SK-N-MC (cell line): Measurements from ENCODE around the gene CRB1.
A peak's percentile ranks its signal among the peaks of the same experiment; 100 is the strongest.

Source experiments
- DNase-seq: peaks from one replicate; pipeline ENCODE4 v3.0.0-alpha.2; 2011; ENCODE audit warnings: low read depth, low spot score
- H3K27ac ChIP-seq: fragments of 200-600 bp; sonication (generic); 2 replicates; pipeline ENCODE4 v1.5.1; 2016; ENCODE audit warnings: mixed run types
- H3K36me3 ChIP-seq: fragments of 200-600 bp; sonication (generic); 2 replicates; pipeline ENCODE4 v1.6.1; 2017; ENCODE audit warnings: antibody characterized with exemption, low read length, mixed read lengths; ENCODE audit not compliant: insufficient read depth
- H3K4me3 ChIP-seq: fragments of 200-600 bp; sonication (generic); 2 replicates; pipeline ENCODE4 v1.5.1; 2016
- H3K9ac ChIP-seq: fragments of 200-600 bp; sonication (generic); 2 replicates; pipeline ENCODE4 v1.8.0; 2017; ENCODE audit warnings: mixed run types, mixed read lengths; ENCODE audit not compliant: insufficient read length
- H3K9me3 ChIP-seq: fragments of 200-600 bp; sonication (generic); 2 replicates; pipeline ENCODE4 v1.6.1; 2017; ENCODE audit warnings: low read depth, mild to moderate bottlenecking, antibody characterized with exemption, low read length, moderate library complexity, mixed read lengths
- EZH2 ChIP-seq: fragments of 200-600 bp; sonication (generic); IDR thresholded peaks from one replicate; pipeline ENCODE4 v1.6.1; 2017; ENCODE audit warnings: antibody characterized with exemption
- FOXP2 ChIP-seq: optimal IDR thresholded peaks from 2 replicates; pipeline ENCODE3; 2011; ENCODE audit warnings: mild to moderate bottlenecking, moderate library complexity; ENCODE audit not compliant: insufficient read depth; ENCODE audit errors: extremely low read length, control extremely low read depth
- POLR2AphosphoS5 ChIP-seq: IDR thresholded peaks from 2 replicates; pipeline ENCODE4 v1.6.1; 2012; ENCODE audit warnings: mild to moderate bottlenecking, low read depth, low read length, borderline replicate concordance

The CRB1 gene

DNA sequence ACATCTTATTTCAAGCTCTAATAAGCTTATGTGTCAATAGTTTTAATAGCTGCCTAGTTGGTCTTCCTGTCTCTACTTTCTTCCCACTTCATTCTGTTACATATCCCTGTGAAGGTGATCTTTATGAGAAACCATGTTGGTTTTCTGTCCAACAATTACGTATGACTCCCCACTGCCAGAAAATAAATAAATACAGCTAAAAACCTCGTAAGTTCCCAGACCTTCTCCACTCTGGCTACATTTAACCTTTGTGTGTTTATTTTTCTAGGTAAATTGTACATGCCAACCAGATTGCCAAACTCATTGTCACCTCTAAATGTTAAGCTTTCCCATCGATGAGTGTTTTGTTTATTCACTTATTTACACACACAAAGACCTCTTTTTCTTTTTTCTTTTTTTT, 147.2 kb downstream of the CRB1 start:
- H3K9ac ChIP-seq = no peak overlapping the region
- H3K36me3 ChIP-seq = no peaks in the 10 kb centered on the region
- H3K4me3 ChIP-seq = no peak overlapping the region
- no peaks in the 10 kb centered on the region for H3K9me3 ChIP-seq
- DNase-seq = no peak
- no peak overlapping the region for H3K27ac ChIP-seq
- TF ChIP-seq FOXP2 (no peak), POLR2AphosphoS5 (no peak), EZH2 (no peak)

DNA sequence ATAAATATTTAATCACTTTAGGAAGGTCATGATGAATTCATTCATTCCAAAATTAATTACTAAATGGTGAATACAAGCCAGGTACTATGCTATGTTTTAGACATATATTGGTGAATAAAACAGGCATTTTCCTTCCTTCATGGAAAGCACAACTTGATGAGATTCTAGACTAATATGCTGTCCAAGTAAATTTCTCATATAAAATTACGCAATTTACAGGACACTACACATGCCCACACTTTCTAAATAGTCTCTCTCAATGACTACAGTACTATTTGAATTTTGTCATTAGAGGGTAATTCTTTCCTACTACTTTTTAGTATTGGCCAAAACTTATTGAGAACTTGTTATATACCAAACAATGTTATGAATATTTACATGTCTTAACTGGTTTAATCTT, 150.6 kb downstream of the CRB1 start:
- Histone ChIP-seq H3K36me3 (no peaks in the 10 kb centered on the region), H3K4me3 (no peak overlapping the region), H3K9me3 (no peaks in the 10 kb centered on the region), H3K27ac (no peak overlapping the region), H3K9ac (no peak overlapping the region)
- DNase-seq = no peak
- no peak for TF ChIP-seq EZH2
- no peak for TF ChIP-seq FOXP2
- no peak for TF ChIP-seq POLR2AphosphoS5

DNA sequence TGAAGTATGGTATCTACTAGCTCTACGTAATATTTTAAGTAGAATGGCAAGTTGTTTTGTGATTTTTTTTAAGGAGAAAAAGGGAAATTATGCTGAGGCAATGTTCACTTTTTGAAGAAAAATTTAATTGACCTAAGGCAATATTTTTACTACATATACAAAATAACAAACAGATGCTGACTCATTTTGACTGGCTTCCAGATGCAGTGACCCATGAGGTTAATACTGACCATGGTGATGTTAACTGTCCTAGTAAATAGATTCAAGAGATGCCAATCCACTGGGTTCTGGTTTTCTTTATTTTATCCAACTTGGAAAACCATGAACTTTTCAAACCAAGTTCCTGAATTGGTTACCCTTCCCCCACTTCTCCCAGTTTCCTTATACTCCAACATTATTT, 154.9 kb downstream of the CRB1 start:
- H3K9ac ChIP-seq = no peak overlapping the region
- no peak for DNase-seq

DNA sequence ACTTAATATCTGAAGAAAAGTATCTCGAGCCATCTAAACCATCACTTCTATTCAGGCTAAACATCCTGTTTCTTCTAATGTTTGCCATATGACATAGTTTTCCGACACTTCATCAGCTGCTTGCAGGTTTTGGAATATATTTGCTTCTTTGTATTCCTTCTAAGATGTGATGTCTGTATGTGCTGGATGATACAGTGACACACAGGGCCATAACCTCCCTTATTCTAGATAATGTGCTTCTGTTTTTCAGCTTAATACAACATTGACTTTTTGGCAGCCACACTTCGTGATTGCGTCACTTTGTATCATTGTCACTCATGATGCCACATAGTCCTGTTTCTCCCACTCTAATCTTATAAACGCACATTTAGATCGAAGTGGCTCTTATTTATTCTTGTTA, 156.3 kb downstream of the CRB1 start:
- Histone ChIP-seq H3K4me3 (no peak overlapping the region), H3K36me3 (no peaks in the 10 kb centered on the region), H3K9me3 (no peaks in the 10 kb centered on the region), H3K9ac (no peak overlapping the region), H3K27ac (no peak overlapping the region)
- no peak for TF ChIP-seq FOXP2
- TF ChIP-seq POLR2AphosphoS5 = no peak
- no peak for TF ChIP-seq EZH2
- DNase-seq = no peak

More for the DNA sequence above, 154.9 kb downstream of the CRB1 start:
- Histone ChIP-seq H3K9me3 (no peaks in the 10 kb centered on the region), H3K36me3 (no peaks in the 10 kb centered on the region), H3K27ac (peak overlapping the region; percentile 58), H3K4me3 (peak overlapping the region; percentile 21; the same call in 1 of the 2 replicates)
- TF ChIP-seq FOXP2 (no peak), POLR2AphosphoS5 (no peak), EZH2 (no peak)

DNA sequence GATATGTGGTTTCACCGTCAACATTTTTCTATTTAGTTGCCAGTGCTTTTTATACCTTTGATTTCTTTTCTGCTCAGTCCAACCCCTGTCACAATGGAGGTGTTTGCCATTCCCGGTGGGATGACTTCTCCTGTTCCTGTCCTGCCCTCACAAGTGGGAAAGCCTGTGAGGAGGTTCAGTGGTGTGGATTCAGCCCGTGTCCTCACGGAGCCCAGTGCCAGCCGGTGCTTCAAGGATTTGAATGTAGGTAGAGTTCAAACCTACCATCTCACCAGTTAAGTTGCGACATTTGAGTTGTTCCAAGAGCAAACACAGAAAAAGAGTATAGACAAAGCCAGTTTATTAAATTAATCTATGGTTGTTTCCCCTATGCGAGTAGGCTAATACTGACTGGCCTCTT, 161.3 kb downstream of the CRB1 start:
- no peak overlapping the region for H3K9ac ChIP-seq
- TF ChIP-seq POLR2AphosphoS5 (no peak), FOXP2 (no peak), EZH2 (no peak)
- H3K27ac ChIP-seq = no peak overlapping the region
- no peaks in the 10 kb centered on the region for H3K9me3 ChIP-seq
- H3K36me3 ChIP-seq = no peaks in the 10 kb centered on the region
- H3K4me3 ChIP-seq = no peak overlapping the region
- no peak for DNase-seq

DNA sequence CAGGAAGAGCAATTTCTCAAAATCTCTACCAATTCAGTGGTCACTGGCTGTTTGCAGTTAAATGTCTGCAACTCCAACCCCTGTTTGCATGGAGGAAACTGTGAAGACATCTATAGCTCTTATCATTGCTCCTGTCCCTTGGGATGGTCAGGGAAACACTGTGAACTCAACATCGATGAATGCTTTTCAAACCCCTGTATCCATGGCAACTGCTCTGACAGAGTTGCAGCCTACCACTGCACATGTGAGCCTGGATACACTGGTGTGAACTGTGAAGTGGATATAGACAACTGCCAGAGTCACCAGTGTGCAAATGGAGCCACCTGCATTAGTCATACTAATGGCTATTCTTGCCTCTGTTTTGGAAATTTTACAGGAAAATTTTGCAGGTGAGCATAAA, 167.2 kb downstream of the CRB1 start:
- Histone ChIP-seq H3K4me3 (no peak overlapping the region), H3K9me3 (no peaks in the 10 kb centered on the region), H3K9ac (no peak overlapping the region), H3K36me3 (no peaks in the 10 kb centered on the region), H3K27ac (no peak overlapping the region)
- TF ChIP-seq POLR2AphosphoS5 (no peak), FOXP2 (no peak), EZH2 (no peak)
- no peak for DNase-seq

DNA sequence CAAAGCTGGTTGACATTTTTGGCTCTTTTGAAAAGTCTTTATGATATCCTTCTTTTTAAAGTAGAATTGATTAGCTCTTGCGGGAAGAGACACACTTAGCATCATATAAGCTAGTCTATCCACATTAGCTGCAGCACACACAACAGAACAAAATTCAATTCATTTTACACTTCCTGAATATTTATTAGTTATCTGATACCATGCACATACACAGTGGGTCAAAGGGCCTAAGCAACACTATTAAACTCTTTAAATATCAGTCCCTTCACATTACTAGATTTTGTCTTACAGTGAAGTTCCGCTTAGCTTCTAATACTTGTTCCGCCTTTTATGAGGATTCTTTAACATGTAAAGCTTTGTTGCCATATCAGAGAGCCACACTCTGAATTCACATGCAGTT, 169.5 kb downstream of the CRB1 start:
- no peak overlapping the region for H3K9ac ChIP-seq
- DNase-seq = peak; percentile 22
- H3K9me3 ChIP-seq = no peaks in the 10 kb centered on the region
- H3K36me3 ChIP-seq = no peaks in the 10 kb centered on the region
- H3K4me3 ChIP-seq = peak overlapping the region; percentile 16; the same call in 1 of the 2 replicates
- H3K27ac ChIP-seq = no peak overlapping the region
- TF ChIP-seq EZH2 (no peak), POLR2AphosphoS5 (no peak), FOXP2 (no peak)

- 0 out of 2 replicates have a peak overlapping the region, but pooled peaks have one; percentile 37 for H3K27ac ChIP-seq
- no peak overlapping the region for H3K9ac ChIP-seq
- peak overlapping the region; percentile 24 for H3K4me3 ChIP-seq
- H3K9me3 ChIP-seq = no peaks in the 10 kb centered on the region
- peak; percentile 32 for DNase-seq
- TF ChIP-seq FOXP2 = no peak
- peak; percentile 34; the same call in 1 of the 2 replicates for TF ChIP-seq POLR2AphosphoS5
- no peaks in the 10 kb centered on the region for H3K36me3 ChIP-seq
Measured at GRCh38 chr1:197438010-197438790, 170.1 kb downstream of the CRB1 start.

- DNase-seq = no peak
- no peak overlapping the region for H3K27ac ChIP-seq
- H3K4me3 ChIP-seq = no peak overlapping the region
- TF ChIP-seq POLR2AphosphoS5 (no peak), FOXP2 (no peak), EZH2 (no peak)
- H3K36me3 ChIP-seq = no peaks in the 10 kb centered on the region
- H3K9ac ChIP-seq = no peak overlapping the region
- H3K9me3 ChIP-seq = no peaks in the 10 kb centered on the region
Measured at GRCh38 chr1:197439708-197440280, 171.7 kb downstream of the CRB1 start.
